TTC549 (cell line): ENCODE data around the gene CTCFL.

ENCODE experiments used
- FAIRE-seq: peaks from 2 replicates; lab custom pipeline; 2012; peaks lifted over from hg19 to GRCh38; lab: Jason Lieb, UNC

Gene CTCFL

GRCh38 chr20:57464642-57465211 is 60.2 kb downstream of the CTCFL start:
- FAIRE-seq, result no peak

GRCh38 chr20:57462781-57463180 is 62.2 kb downstream of the CTCFL start:
- FAIRE-seq, result no peak

DNA sequence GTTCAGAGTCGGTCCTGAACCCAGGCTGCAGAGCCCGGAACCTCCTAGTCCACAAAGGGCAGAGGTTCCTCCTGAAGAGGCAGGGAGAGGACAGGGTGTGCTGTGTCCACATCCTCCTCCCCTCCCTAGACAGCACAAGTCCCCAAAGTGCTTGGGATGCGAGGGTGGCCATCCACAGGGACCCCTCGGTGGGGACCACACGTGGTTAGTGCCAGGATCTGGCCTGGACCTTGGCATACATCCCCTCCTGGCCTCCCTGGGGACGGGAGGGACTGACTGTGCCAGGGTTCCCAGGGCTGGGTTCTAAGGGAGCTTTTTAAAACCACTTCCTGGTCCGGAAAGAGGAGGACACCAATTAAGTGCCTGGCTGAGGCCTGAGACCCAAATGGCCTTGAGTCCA is 63.2 kb downstream of the CTCFL start:
- no peak for FAIRE-seq

GRCh38 chr20:57460781-57461465 is 64.0 kb downstream of the CTCFL start:
- FAIRE-seq, result no peak

GRCh38 chr20:57459897-57460296 is 65.0 kb downstream of the CTCFL start:
- FAIRE-seq, result no peak

- FAIRE-seq, result no peak
These were observed 65.7 kb downstream of the CTCFL start for GRCh38 chr20:57459278-57459677.

DNA sequence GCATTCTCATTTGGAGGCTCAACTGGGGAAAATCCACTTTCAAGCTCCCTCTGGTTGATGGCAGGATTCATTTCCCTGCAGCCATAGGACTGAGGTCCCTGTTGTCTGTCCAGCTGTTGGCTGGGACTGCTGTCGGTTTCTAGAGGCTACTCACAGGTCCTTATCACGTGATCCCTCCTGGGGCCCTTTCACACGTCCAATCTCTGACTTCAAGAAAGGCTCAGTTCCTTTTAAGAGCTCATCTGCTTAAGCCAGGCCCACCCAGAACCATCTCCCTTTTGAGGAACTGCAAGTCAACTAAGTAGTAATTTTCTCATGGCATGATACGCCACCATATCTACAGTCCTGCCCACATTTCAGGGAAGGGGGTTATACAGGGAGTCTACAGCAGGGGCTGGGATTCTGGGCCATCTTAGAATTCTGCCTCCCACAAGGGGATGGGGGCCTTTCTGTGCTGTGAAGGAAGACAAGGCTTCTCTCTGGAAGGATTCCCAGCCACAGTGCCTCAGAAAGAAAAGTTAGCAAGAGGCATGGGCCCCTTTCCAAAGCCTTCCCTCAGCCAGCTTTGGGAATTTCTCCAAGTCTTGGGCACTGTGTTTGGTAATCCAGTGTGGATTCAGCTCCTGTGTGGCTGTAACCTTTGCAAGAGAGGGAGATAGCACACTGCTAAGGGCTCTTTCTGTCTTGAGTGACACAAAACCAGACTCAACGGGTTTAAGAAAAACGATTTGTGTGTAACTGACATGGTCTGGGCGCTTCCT is 66.4 kb downstream of the CTCFL start:
- FAIRE-seq, result no peak

DNA sequence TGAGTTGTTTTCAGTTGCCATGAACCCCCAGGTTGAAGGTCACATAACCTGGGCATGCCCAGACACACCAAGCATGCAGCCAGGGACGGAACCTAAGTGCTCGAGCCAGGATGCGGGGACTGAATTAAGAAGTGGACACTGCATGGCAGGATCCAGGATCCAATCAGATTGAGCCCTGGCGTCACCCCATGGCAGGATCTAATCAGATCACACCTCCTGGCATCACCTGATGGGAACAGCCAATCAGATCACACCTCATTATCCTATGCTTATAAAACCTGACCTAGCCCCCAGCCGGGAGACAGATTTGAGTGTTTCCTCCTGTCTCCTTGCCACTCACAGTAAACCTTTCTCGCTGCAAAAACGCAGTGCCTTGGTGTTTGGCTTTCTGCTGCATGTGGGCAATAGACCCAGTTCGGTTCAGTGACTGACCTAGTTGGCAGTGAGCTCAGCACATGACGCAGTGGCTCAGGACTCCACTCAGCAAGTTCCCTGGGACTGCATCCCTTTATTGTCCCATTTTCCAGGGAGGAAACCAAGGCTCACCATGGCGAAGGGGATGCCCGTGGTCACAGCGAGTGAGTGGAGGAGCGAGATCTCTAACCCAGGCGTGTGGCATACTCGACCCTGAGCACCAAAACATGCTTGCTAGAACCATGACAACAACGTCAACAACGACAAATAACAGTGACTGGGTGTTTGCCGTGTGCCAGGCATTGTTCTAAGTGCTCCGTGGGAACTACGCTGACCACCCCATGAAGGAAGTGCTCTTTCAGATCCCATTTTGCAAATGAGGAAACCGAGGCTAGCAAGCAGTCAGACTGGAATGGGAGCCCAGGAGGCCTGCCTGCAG is 67.5 kb downstream of the CTCFL start:
- no peak for FAIRE-seq

GRCh38 chr20:57456116-57456515 is 68.8 kb downstream of the CTCFL start:
- no peak for FAIRE-seq

GRCh38 chr20:57455386-57455785 is 69.6 kb downstream of the CTCFL start:
- FAIRE-seq, result no peak

- FAIRE-seq, result no peak
These were observed 72.9 kb downstream of the CTCFL start for GRCh38 chr20:57451795-57452661.

- no peak for FAIRE-seq
These were observed 73.5 kb downstream of the CTCFL start for GRCh38 chr20:57451431-57451794.

DNA sequence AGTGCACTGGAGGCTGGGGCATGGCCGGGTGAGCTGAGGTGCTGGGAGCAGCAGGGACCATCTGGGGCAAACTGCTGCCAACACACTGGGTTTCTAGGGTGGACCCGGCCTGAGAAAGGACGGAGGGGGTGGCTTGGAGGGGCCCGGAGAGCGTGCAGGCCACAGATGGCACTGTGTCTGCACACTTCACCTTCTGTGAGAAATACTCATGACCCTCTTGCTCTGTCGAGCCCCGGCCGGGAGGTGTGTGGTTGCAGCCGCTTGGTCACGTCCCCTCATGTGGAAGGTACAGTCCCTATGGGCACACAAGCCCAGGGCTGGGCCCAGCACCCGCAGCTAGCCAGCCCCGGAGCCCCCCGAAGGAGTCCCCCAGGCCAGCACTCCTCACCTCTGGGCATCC is 74.0 kb downstream of the CTCFL start:
- no peak for FAIRE-seq

GRCh38 chr20:57450419-57450818 is 74.5 kb downstream of the CTCFL start:
- no peak for FAIRE-seq

DNA sequence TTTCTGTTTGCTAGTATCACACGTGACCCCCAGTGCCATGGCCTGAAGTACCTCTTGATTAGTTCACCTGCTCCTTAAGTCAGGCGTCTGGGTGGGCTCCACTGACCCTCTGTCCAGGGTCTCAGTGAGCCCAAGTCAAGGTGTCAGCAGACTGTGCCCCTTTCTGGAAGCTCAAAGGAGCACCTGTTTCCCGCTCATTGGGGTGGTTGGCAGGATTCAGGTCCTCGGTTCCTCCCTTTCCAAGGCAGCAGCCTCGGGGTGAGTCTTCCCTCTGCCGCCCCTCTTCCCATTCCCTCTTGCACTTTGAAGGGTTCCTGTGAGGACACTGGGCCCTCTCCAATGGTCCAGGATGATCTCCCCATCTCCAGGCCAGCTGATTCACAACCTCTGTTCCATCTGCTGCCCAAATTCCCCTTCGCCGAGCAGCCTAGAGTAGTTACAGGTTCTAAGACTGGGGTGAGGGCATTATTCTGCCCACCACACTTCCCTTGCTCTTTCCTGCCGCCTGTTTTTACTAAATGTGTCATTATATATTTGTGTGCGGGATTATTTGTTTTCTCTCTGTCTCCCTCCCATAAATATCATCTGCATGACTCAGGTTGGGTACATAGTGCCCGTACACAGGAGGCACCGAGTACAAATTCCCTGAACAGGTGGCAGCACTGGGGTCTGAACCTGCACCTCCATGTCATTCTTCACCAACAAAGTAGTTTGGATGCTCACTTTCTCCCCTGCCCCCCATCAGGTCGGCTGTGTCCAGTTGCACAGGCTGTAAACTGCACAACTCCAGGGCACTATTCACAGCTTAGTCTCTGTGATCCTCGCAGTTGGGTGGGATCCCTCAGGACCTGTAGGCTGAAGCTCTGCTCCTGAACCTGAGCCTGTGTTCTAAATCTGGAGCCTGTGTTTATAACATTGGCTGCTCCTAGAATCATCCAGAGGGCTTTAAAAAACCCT is 75.3 kb downstream of the CTCFL start:
- FAIRE-seq, result no peak

DNA sequence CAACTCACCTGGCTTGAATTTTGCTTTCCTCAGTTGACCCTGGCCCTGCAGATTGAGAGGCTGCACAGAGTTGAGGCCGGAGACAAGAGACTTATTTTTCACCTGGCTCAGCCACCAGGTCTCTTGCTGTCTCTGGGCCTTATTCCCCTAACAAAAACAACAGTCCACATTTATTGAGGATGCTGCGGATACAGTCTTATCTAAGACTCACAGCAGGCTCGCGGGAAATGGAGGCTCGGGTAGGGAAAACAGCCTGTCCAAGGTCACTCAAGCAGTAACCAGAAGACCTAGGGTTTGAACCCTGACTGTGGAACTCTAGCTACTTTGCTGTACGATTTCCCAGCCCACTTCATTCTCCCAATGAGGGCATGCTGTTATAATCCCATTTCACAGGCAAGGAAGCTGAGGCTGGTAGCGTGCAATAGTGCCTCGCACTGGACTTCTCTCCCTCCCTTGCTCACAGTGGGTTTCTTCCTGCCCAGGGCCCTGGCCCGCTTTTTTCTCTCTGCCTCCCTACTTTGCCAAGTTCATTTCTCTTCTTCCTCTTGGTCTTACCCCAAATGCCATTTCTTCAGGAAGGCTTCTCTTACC is 76.1 kb downstream of the CTCFL start:
- no peak for FAIRE-seq
